ENCODE results near the gene SPOCK3. TPM values are rescaled to one million over a fixed set of nuclear protein-coding genes. Genes with fewer than 3 reads are reported as not detected.
A peak's percentile ranks its signal among the peaks of the same experiment; 100 is the strongest.

The SPOCK3 gene
- total and polyA plus RNA-seq, 3 donors from 2014 or later: 0.16 to 1.5 (median 0.68) TPM

GRCh38 chr4:167232805-167233684 is 1.2 kb downstream of the SPOCK3 start:
- H3K27ac ChIP-seq: no peak overlapping the region
- WGBS, 2 donors: 29 to 30% methylated on average over 25 of the region's 25 CpGs
- peak overlapping the region; percentile 34 to 51 for H3K4me3 ChIP-seq
- no peaks in the 10 kb centered on the region for H3K9me3 ChIP-seq
- no peaks in the 10 kb centered on the region for H3K36me3 ChIP-seq (ENCODE audit: low read depth, missing control alignments)
- no peaks in the 10 kb centered on the region for H3K27me3 ChIP-seq
- no peaks in the 10 kb centered on the region for H3K4me1 ChIP-seq
- intact Hi-C loops (cut with DNase I; ENCODE audit: low total_unique reads): no loop called here
- TF ChIP-seq POLR2A (IDR thresholded peaks at IDR 0.05) (no peak), CTCF (IDR thresholded peaks at IDR 0.05) (no peak)
- DNase-seq: no peak

- intact Hi-C loops (cut with DNase I; ENCODE audit: low total_unique reads): no loop called here
- DNase-seq: no peak
- H3K36me3 ChIP-seq (ENCODE audit: low read depth, missing control alignments): no peaks in the 10 kb centered on the region
- H3K9me3 ChIP-seq: no peaks in the 10 kb centered on the region
- H3K4me1 ChIP-seq: no peaks in the 10 kb centered on the region
- 86 to 89% methylated on average over 5 of the region's 5 CpGs for WGBS, 2 donors
- TF ChIP-seq CTCF (IDR thresholded peaks at IDR 0.05): no peak
- no peak for TF ChIP-seq POLR2A (IDR thresholded peaks at IDR 0.05)
- no peaks in the 10 kb centered on the region for H3K27me3 ChIP-seq
- no peak overlapping the region for H3K27ac ChIP-seq
- H3K4me3 ChIP-seq: no peak overlapping the region
These were observed 3.5 kb downstream of the SPOCK3 start for GRCh38 chr4:167230744-167231143.

- no peak for DNase-seq
- TF ChIP-seq POLR2A (IDR thresholded peaks at IDR 0.05): no peak
- no peak for TF ChIP-seq CTCF (IDR thresholded peaks at IDR 0.05)
- Histone ChIP-seq H3K4me1 (no peaks in the 10 kb centered on the region), H3K4me3 (no peak overlapping the region), H3K27me3 (no peaks in the 10 kb centered on the region), H3K27ac (no peak overlapping the region), H3K9me3 (no peaks in the 10 kb centered on the region), H3K36me3 (ENCODE audit: low read depth, missing control alignments) (no peaks in the 10 kb centered on the region)
- intact Hi-C loops (cut with DNase I; ENCODE audit: low total_unique reads): no loop called here
- WGBS, 2 donors: 74 to 84% methylated on average over 2 of the region's 2 CpGs
These were observed 12.2 kb downstream of the SPOCK3 start for GRCh38 chr4:167222099-167222498.

GRCh38 chr4:167221084-167221483 is 13.2 kb downstream of the SPOCK3 start:
- WGBS, 2 donors: 89 to 93% methylated on average over 4 of the region's 4 CpGs
- H3K27ac ChIP-seq: no peak overlapping the region
- H3K36me3 ChIP-seq (ENCODE audit: low read depth, missing control alignments): no peaks in the 10 kb centered on the region
- DNase-seq: no peak
- no peak for TF ChIP-seq CTCF (IDR thresholded peaks at IDR 0.05)
- TF ChIP-seq POLR2A (IDR thresholded peaks at IDR 0.05): no peak
- no peaks in the 10 kb centered on the region for H3K9me3 ChIP-seq
- H3K4me1 ChIP-seq: no peaks in the 10 kb centered on the region
- intact Hi-C loops (cut with DNase I; ENCODE audit: low total_unique reads): no loop called here
- no peaks in the 10 kb centered on the region for H3K27me3 ChIP-seq
- no peak overlapping the region for H3K4me3 ChIP-seq
